GM21717 (cell line): Measurements from ENCODE around the gene RPL9.
"Not testable (repeated sequence)": the region's sequence is repeated elsewhere in the genome, so short reads cannot be mapped to it uniquely, and the experiment has no call there.

Experiments used
- ATAC-seq: cut with Tn5 transposase; IDR thresholded peaks from one replicate; pipeline ENCODE4 v1.9.1; 2021; ENCODE audit warnings: mild to moderate bottlenecking, moderate library complexity; ENCODE audit not compliant: unreplicated experiment

Gene RPL9

GRCh38 chr4:39467464-39467863 is 8.7 kb upstream of the RPL9 start:
- ATAC-seq, result no peak

- no peak for ATAC-seq
These were observed 8.0 kb upstream of the RPL9 start for GRCh38 chr4:39466747-39467146.

GRCh38 chr4:39464886-39465501 is 6.3 kb upstream of the RPL9 start:
- ATAC-seq, result no peak

- not testable (repeated sequence) for ATAC-seq
These were observed 589 bp downstream of the RPL9 start for GRCh38 chr4:39458161-39458504.

- ATAC-seq, result no peak
These were observed 1.6 kb downstream of the RPL9 start for GRCh38 chr4:39456946-39457763.

- ATAC-seq, result no peak
These were observed 3.2 kb downstream of the RPL9 start for GRCh38 chr4:39455486-39455885.

GRCh38 chr4:39453738-39454137 is 5.0 kb downstream of the RPL9 start:
- ATAC-seq, result no peak

- ATAC-seq, result no peak
These were observed 5.7 kb downstream of the RPL9 start for GRCh38 chr4:39452860-39453587.

- no peak for ATAC-seq
These were observed 6.4 kb downstream of the RPL9 start for GRCh38 chr4:39452153-39452859.

- ATAC-seq, result no peak
These were observed 7.2 kb downstream of the RPL9 start for GRCh38 chr4:39451423-39452023.

- no peak for ATAC-seq
These were observed 8.1 kb downstream of the RPL9 start for GRCh38 chr4:39450618-39451017.

- ATAC-seq, result peak; percentile 65
These were observed 11.7 kb downstream of the RPL9 start for GRCh38 chr4:39446842-39447573.

GRCh38 chr4:39446483-39446841 is 12.3 kb downstream of the RPL9 start:
- ATAC-seq, result no peak

- ATAC-seq, result no peak
These were observed 15.7 kb downstream of the RPL9 start for GRCh38 chr4:39442998-39443397.

- ATAC-seq, result no peak
These were observed 17.1 kb downstream of the RPL9 start for GRCh38 chr4:39441593-39441992.

- no peak for ATAC-seq
These were observed 22.8 kb downstream of the RPL9 start for GRCh38 chr4:39435659-39436563.

- no peak for ATAC-seq
These were observed 24.7 kb downstream of the RPL9 start for GRCh38 chr4:39433878-39434492.

GRCh38 chr4:39429476-39430334 is 29.0 kb downstream of the RPL9 start:
- ATAC-seq, result no peak
